KOPT-K1 (cell line): ENCODE measurements around the gene ADAMTSL1.

Source experiments
- H3K27ac ChIP-seq: fragments of 200-600 bp; sonication (generic); 2 replicates; pipeline ENCODE4 v1.5.1; 2016; ENCODE audit warnings: antibody characterized with exemption, mild to moderate bottlenecking, low read depth, low read length; ENCODE audit not compliant: poor library complexity, severe bottlenecking
- H3K36me3 ChIP-seq: fragments of 200-600 bp; sonication (generic); 2 replicates; pipeline ENCODE4 v1.5.1; 2017; ENCODE audit warnings: antibody characterized with exemption, mild to moderate bottlenecking, low read length, moderate library complexity; ENCODE audit not compliant: insufficient read depth
- H3K9me3 ChIP-seq: fragments of 200-600 bp; sonication (generic); 2 replicates; pipeline ENCODE4 v1.5.1; 2017; ENCODE audit warnings: antibody characterized with exemption, low read length, mild to moderate bottlenecking; ENCODE audit not compliant: insufficient read depth, poor library complexity, severe bottlenecking

Gene ADAMTSL1

DNA sequence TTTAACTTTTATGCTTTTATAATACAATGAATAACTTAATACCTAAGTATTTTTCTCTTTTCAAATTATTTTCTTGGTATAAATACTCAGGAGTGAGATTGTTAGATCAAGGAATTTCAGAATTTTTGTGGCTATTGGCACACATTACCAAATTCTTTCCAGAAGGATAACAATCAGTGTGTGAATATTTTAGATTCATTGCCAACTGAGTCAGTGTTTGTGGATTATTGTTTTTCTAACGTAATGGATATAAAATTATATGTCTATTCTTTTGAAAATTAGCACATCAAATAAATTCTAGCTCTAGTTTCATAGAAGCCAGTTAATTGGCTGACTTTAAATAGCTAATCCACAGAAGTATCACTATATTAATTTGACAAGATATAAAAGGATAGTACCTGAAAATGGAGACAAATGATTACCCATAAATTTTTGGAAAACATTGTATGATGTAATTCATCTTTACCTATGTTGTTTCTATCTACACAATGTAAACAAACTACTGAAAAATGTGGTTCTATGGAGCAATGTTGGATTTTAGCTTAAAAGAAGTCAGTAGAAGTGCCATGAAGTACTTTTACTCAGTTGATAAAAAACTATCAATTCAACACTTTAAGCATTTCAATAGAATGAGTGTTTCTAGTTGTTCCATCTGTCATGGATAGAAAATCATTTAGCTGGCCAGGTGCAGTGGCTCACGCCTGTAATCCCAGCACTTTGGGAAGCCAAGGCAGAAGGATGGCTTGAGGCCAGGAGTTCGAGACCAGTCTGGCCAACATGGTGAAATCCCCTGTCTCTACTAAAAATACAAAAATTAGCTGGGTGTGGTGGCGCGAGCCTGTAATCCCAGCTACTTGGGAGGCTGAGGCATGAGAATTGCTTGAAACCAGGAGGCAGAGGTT lies 185.1 kb downstream of the ADAMTSL1 start:
- Histone ChIP-seq H3K9me3 (no peaks in the 10 kb centered on the region), H3K36me3 (no peaks in the 10 kb centered on the region), H3K27ac (no peak overlapping the region)

DNA sequence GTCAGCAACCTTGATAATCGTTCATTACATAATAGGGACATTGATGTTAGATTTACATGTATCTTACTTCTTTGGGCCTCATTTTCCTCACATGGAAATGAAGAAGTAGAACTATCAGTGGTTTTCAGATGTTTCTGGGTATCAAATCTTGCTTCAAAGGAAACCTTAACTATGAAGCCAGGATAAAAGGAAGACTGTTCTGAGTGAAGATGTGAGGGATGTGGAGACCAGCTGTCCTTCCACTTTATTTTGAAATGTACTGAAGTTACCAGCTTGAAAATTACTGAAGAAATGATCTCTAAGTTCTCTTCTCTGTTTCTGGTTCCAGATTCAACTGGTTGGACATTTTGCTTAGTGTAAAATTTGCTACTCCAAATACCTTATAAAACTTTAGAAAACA lies 186.0 kb downstream of the ADAMTSL1 start:
- H3K9me3 ChIP-seq = no peaks in the 10 kb centered on the region
- no peak overlapping the region for H3K27ac ChIP-seq
- no peaks in the 10 kb centered on the region for H3K36me3 ChIP-seq

DNA sequence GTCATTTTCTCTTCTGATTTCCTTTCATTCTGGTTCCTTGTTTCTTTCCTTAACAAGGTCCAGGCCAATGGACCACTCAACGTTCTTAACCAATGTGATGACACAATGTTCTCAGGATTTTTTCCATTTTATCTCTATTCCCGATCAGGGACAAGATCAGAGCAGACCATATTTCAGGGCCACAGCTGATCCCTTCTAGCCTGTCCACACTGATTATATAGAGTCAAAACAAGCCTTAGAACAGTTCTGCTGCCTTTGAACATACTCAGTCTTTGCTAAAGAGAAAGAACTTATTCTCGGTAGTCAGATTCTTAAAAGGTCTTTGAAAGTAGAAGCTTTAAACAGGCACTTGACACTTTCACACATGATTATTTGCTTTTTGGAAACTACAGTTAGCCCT lies 188.4 kb downstream of the ADAMTSL1 start:
- Histone ChIP-seq H3K27ac (no peak overlapping the region), H3K9me3 (no peaks in the 10 kb centered on the region), H3K36me3 (no peaks in the 10 kb centered on the region)

DNA sequence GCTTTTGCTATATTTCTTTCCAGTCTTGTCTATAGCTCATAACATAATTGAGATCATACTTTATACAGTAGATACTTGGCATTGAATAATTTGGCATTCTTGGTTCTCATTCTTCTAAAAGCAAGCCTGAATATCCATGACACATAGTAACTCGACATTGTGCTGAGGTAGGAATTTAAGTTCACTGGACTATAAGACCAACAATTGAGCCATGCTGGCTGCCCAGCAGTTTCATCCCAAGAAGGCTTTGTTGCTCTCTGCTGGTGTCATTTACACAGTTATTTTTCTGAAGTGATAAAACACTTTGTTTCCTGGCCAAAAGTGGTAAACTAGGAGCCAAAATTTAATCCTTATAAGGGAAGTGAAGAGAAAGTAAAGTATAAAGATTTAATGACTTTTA lies 192.0 kb downstream of the ADAMTSL1 start:
- H3K9me3 ChIP-seq = no peaks in the 10 kb centered on the region
- H3K27ac ChIP-seq = no peak overlapping the region
- H3K36me3 ChIP-seq = no peaks in the 10 kb centered on the region

DNA sequence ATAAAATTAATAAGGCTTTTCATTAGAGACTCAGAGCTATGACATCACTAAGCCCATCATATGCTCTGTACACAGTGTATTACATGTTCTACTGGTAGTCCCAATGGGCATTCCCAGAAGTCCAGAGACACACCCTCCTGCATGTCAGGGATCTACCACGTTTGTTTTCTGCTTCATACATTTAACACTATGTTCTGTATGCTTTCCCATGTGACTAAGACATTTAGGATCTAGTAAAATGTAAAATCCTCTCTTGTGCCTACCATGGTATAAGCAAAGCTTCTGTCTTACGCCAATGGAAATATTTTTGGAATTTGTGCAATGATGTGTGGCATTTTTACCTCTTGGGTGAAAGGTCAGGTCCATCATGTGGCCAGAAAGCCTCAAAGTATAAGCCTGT lies 192.4 kb downstream of the ADAMTSL1 start:
- H3K9me3 ChIP-seq = no peaks in the 10 kb centered on the region
- H3K27ac ChIP-seq = no peak overlapping the region
- no peaks in the 10 kb centered on the region for H3K36me3 ChIP-seq

DNA sequence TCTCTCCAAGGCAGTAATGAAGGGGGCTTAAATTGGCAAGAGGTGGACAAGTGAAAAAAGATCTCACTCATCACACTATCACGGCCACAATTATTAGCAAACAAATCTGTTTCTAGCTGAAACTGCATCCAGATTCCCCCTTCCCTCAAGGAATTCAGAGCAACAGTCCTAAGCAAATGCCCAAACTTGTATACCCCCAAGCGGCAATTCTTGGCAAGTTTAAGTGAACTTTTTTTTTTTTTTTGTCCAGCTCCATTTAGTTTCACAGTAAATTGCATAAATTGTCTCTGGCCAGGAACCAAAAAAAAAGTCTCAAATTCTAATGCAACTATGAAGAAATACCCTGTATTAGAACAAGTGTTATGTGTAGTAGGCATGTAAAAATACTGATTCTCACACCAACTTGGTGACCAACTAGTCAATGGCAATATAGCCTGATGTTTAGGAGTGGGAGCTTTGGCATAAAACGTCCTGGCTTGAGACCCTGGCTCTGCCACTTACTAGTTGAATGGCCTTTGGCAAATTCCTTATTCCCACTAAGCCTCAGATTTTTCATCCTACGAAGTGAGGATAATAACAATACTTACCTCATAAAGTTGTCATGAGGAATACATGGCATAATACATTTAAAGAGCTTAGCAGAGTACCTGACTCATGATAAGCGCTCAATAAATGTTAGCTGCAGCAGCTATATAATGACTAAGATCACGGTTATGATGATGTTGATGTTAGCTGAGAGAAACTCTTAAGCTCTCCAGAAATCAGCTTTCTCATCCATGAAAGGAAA lies 193.2 kb downstream of the ADAMTSL1 start:
- no peak overlapping the region for H3K27ac ChIP-seq
- H3K9me3 ChIP-seq = no peaks in the 10 kb centered on the region
- H3K36me3 ChIP-seq = no peaks in the 10 kb centered on the region

DNA sequence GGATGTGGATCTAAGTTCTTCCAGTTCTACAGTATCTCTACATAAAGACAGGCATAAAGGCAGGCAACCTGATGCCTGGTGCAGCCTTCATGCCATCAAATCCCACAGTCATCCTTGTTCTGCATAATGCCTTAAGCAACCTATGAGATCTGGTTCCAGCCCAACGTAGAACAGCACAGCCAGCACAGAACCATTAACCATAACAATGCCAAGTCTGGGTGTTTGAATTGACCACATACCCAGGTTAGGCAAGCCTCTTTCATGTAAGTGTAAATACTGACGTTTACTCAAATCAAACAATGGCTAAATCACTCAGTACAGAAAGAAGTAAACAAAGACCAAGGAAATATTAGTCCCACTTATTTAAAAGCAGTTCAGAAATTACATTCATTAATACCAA lies 195.0 kb downstream of the ADAMTSL1 start:
- H3K27ac ChIP-seq = no peak overlapping the region
- no peaks in the 10 kb centered on the region for H3K9me3 ChIP-seq
- H3K36me3 ChIP-seq = no peaks in the 10 kb centered on the region

DNA sequence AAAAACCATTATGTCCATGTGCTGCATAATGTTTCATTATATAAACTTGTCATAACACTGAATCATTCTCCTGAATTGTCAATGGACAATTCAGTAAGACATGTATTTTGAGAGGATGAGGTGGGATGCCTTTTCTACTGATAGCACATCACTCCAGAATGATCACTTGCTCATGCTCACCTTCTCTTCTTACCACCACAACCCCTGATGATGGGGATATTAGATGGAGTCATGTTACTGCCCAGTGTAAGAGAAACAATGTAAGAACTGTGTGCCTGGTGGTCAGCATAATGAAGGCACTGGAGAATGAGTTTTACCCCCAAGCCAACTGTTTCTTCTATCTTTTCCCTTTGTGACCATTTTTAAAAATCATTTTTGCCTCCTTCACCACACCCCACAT lies 198.8 kb downstream of the ADAMTSL1 start:
- no peak overlapping the region for H3K27ac ChIP-seq
- no peaks in the 10 kb centered on the region for H3K36me3 ChIP-seq
- H3K9me3 ChIP-seq = no peaks in the 10 kb centered on the region

DNA sequence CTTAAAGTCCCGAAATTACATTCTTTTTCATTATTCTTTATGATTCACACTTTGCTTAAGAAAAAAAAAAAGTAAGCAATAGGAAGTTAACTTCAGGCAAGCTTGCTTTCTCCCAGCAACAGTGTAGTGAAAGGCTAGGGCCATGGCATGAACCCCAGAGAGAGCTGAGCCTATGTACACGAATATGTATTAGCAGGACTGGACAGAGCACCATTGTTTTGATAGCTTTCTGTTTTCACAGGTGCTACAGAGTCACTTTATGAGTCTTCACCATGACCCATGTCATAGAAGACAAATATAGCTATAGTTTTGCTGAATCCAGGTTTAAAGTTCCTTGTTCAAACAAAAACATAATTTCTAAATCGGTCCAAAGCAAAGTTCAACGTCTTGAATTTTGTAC lies 199.2 kb downstream of the ADAMTSL1 start:
- Histone ChIP-seq H3K9me3 (no peaks in the 10 kb centered on the region), H3K27ac (no peak overlapping the region), H3K36me3 (no peaks in the 10 kb centered on the region)

DNA sequence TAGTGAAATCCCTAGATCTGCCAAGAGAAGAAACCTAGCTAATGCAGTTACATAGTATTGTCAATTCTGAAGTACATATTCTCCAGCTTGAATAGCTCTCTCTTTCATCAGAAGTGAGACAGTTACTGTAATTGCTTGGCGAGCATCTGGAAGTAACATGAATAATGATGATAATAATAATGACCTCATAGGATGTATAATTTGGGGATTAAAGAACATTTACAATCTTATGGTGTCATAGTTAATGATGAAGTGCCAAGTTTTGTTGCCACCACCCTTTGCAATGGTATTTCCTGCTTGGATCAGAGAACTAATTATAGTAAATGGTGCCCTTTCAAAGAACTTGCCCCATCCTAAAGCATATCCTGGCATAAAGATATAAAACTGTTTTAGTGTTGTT lies 201.4 kb downstream of the ADAMTSL1 start:
- Histone ChIP-seq H3K27ac (no peak overlapping the region), H3K36me3 (no peaks in the 10 kb centered on the region), H3K9me3 (no peaks in the 10 kb centered on the region)

DNA sequence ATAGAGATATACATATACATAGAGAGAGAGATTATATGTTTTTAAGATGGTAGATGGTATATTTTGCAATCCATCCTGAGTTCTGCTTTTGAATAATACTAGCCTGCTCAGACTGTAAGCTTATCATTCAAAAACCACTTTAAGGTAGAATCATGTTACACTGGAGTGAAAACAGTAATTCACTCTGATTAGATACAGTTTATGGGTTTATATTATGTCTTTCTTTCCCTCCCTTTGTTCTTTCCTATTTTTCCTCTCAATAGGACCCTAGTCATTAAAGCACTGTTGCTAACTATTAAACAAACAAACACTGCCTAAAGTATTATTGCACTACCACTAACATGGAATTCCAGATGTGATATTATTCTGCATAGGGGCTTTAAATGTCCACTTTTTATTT lies 202.0 kb downstream of the ADAMTSL1 start:
- H3K27ac ChIP-seq = no peak overlapping the region
- H3K9me3 ChIP-seq = no peaks in the 10 kb centered on the region
- no peaks in the 10 kb centered on the region for H3K36me3 ChIP-seq

DNA sequence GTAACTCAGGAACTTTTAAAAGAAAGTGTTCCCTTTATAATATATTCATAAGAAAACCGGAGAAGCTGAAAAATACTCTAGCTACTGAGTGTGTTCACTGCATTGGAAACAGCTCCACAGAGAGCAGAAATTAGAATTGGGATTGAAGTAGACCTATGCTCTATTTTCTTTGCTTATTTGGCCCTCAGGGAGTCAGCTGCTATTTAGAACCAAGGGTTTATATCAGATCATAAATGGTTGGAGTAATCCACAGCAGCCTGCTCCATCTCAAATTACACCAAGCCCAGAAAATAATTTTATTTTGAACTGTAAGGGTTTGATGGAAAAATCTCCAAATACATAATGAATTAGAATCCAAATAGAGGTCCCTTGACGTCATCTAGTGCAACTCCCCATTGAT lies 202.6 kb downstream of the ADAMTSL1 start:
- Histone ChIP-seq H3K27ac (no peak overlapping the region), H3K36me3 (no peaks in the 10 kb centered on the region), H3K9me3 (no peaks in the 10 kb centered on the region)

DNA sequence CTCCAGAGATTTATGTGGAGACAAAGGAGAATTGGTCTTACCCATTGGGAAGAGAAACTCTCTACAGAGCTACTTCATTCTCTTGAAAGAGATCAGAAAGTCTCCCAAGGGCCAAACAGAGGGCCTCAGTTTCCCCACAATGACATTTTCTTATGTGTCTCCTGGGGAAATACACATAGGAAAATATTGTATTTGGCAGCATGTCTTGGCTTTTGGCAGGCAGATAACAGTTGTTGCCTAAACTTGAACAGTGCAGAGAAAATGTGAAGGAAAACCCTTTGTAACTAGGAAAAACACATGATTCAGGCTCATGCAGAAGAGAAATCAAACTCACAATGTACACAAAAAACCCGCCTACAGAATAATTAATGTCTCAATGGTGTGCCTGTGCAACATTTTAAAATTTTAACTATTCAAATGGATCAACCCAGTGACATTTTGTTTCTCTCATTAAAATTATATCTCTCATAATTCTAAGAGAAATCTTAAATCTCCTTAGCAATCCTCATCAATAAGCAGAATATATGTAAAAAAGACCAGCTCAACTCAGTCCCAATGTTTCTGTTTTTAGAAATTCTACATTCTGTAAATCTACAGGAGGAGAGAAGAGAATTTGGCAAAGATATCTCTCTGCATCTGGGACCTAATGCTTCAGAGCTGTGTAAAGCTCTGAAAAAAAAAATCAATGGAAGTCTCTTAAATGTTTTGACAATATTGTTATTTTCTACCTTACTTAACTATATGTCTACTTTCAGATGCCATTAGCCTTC lies 205.1 kb downstream of the ADAMTSL1 start:
- H3K36me3 ChIP-seq = no peaks in the 10 kb centered on the region
- H3K27ac ChIP-seq = no peak overlapping the region
- no peaks in the 10 kb centered on the region for H3K9me3 ChIP-seq

DNA sequence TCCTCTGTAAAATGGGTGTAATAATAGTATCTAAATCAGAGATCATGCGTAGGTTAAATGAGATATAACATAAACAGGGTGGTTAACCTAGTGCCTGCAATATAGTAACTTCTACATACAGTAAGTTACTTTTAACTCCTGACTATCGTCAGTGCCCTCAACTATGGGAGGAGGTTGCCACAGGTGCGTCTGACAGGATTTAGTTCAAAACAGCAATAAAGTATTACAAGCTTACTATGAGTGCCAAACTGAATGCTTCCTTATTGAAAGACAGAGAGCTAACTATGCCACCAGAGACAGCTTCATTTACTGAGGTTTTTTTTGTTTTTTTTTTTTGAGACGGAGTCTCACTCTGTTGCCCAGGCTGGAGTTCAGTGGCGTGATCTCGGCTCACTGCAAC lies 209.0 kb downstream of the ADAMTSL1 start:
- no peaks in the 10 kb centered on the region for H3K36me3 ChIP-seq
- no peak overlapping the region for H3K27ac ChIP-seq
- H3K9me3 ChIP-seq = no peaks in the 10 kb centered on the region

DNA sequence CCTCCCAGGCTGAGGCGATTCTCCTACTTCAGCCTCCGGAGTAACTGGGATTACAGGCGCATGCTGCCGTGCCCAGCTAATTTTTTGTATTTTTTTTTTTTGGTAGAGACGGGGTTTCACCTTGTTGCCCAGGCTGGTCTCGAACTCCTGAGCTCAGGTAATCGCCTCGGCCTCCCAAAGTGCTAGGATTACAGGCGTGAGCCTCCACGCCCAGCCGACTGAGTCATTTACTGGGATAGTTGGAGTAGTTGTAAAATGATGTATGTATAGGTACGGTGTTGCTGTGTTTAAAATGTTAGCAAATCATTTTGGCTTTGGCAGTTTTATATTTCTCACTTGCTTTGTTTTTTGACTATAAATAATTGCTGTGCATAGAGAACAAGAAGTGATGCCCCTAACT lies 209.4 kb downstream of the ADAMTSL1 start:
- Histone ChIP-seq H3K27ac (no peak overlapping the region), H3K36me3 (no peaks in the 10 kb centered on the region), H3K9me3 (no peaks in the 10 kb centered on the region)
